SK-N-SH (cell line): ENCODE results near the gene CAMK2N2. TPM values are rescaled to one million over a fixed set of nuclear protein-coding genes. Genes with fewer than 3 reads are reported as not detected.

ENCODE experiments used
- CTCF ChIA-PET: fragments of 300-600, 350-600 bp; formaldehyde crosslinking; extraction: SDS; loops from one replicate; lab custom pipeline; 2021; lab: Yijun Ruan, JAX
- POLR2A ChIA-PET: fragments of 350-600 bp; sonication (Branson Sonifier 250); formaldehyde crosslinking; extraction: SDS; loops from one replicate; lab custom pipeline; 2020; ENCODE audit warnings: antibody characterized with exemption, inconsistent platforms; lab: Yijun Ruan, JAX
- DNase-seq: peaks from one replicate; pipeline ENCODE4 v3.0.0; 2012
- H2AFZ ChIP-seq: fragments of 200-600 bp; sonication (generic); 2 replicates; pipeline ENCODE4 v1.8.1; 2016; ENCODE audit warnings: antibody characterized with exemption, mild to moderate bottlenecking, low read depth
- H3F3A ChIP-seq: fragments of 200-600 bp; sonication (generic); replicated peaks from 2 replicates; pipeline ENCODE3; 2016; ENCODE audit warnings: antibody characterized with exemption, mild to moderate bottlenecking; ENCODE audit not compliant: insufficient read depth
- H3K27ac ChIP-seq, 2 experiments: fragments of 200-500 bp in 1 of 2; fragments of 200-600 bp in 1 of 2; sonication (Bioruptor generic) in 1 of 2; sonication (generic), shearing (Covaris generic) in 1 of 2; 2 replicates each; pipeline versions ENCODE4 v1.5.1 to v1.6.1; 2014 to 2016; ENCODE audit warnings: low read depth in 2 of 2, inconsistent platforms in 1 of 2, low read length in 1 of 2, mild to moderate bottlenecking in 1 of 2, mixed read lengths in 1 of 2
- H3K27me3 ChIP-seq: fragments of 200-600 bp; sonication (generic), shearing (Covaris generic); 2 replicates; pipeline ENCODE4 v1.6.1; 2016; ENCODE audit warnings: mixed run types; ENCODE audit not compliant: insufficient read depth
- H3K36me3 ChIP-seq, 2 experiments: fragments of 200-500 bp in 1 of 2; fragments of 200-600 bp in 1 of 2; sonication (Bioruptor generic) in 1 of 2; sonication (generic) in 1 of 2; replicated peaks in 1 of 2; 2 replicates each; pipeline versions ENCODE3 to v1.5.1; 2014 to 2016; ENCODE audit warnings: low read length in 1 of 2, mild to moderate bottlenecking in 1 of 2; ENCODE audit not compliant: insufficient read depth in 2 of 2, control insufficient read depth in 1 of 2
- H3K4me1 ChIP-seq, 2 experiments: fragments of 200-500 bp in 1 of 2; fragments of 200-600 bp in 1 of 2; sonication (Bioruptor generic) in 1 of 2; sonication (generic), shearing (Covaris generic) in 1 of 2; 2 replicates each; pipeline versions ENCODE4 v1.5.1 to v1.6.1; 2014 to 2016; ENCODE audit warnings: low read depth in 1 of 2, low read length in 1 of 2, mixed run types in 1 of 2; ENCODE audit not compliant: insufficient read depth in 2 of 2, control insufficient read depth in 1 of 2
- H3K4me2 ChIP-seq: fragments of 200-600 bp; sonication (generic), shearing (Covaris generic); 2 replicates; pipeline ENCODE4 v1.6.1; 2017; ENCODE audit warnings: mixed run types
- H3K4me3 ChIP-seq, 2 experiments: fragments of 200-500 bp in 1 of 2; fragments of 200-600 bp in 1 of 2; sonication (Bioruptor generic) in 1 of 2; sonication (generic), shearing (Covaris generic) in 1 of 2; 2 replicates each; pipeline versions ENCODE4 v1.5.1 to v1.8.1; 2014 to 2016; ENCODE audit warnings: low read depth in 2 of 2, inconsistent platforms in 1 of 2, low read length in 1 of 2, mild to moderate bottlenecking in 1 of 2, mixed read lengths in 1 of 2, moderate library complexity in 1 of 2
- H3K79me2 ChIP-seq: fragments of 200-600 bp; sonication (generic); 2 replicates; pipeline ENCODE4 v1.8.1; 2017; ENCODE audit warnings: mild to moderate bottlenecking; ENCODE audit not compliant: insufficient read depth
- H3K9ac ChIP-seq: fragments of 200-600 bp; sonication (generic); 2 replicates; pipeline ENCODE4 v1.6.1; 2017; ENCODE audit warnings: mixed run types
- H3K9me2 ChIP-seq: fragments of 200-600 bp; sonication (generic); 2 replicates; pipeline ENCODE4 v1.6.1; 2017; ENCODE audit warnings: mixed run types
- H3K9me3 ChIP-seq: fragments of 200-600 bp; sonication (generic); 2 replicates; pipeline ENCODE4 v1.6.1; 2017; ENCODE audit warnings: mixed run types, mild to moderate bottlenecking, moderate library complexity
- H4K20me1 ChIP-seq: fragments of 200-600 bp; sonication (generic); 2 replicates; pipeline ENCODE4 v1.6.1; 2017; ENCODE audit warnings: mild to moderate bottlenecking, mixed run types; ENCODE audit not compliant: insufficient read depth
- CTCF ChIP-seq: fragments of 200-600 bp; sonication (generic); IDR thresholded peaks from 2 replicates; pipeline ENCODE4 v1.6.1; 2017; ENCODE audit warnings: antibody characterized with exemption, mild to moderate bottlenecking, moderate library complexity
- FOSL2 ChIP-seq: IDR thresholded peaks from 2 replicates; pipeline ENCODE4 v1.4.0; 2012; ENCODE audit warnings: low read depth, mild to moderate bottlenecking, moderate library complexity, borderline replicate concordance
- FOXJ3 ChIP-seq: sonication (generic); formaldehyde crosslinking; IDR thresholded peaks from 2 replicates; pipeline ENCODE4 v1.5.1; 2020; ENCODE audit warnings: mild to moderate bottlenecking, missing genetic modification reagents
- JUND ChIP-seq: IDR thresholded peaks from 2 replicates; pipeline ENCODE4 v1.4.0; 2012
- MEF2A ChIP-seq: IDR thresholded peaks from 2 replicates; pipeline ENCODE4 v1.4.0; 2012; ENCODE audit warnings: low read depth, borderline replicate concordance
- NFIC ChIP-seq: IDR thresholded peaks from 2 replicates; pipeline ENCODE4 v1.4.0; 2012; ENCODE audit warnings: borderline replicate concordance
- PBX3 ChIP-seq: IDR thresholded peaks from 2 replicates; pipeline ENCODE4; 2012
- SMC3 ChIP-seq: IDR thresholded peaks from 2 replicates; pipeline ENCODE4 v1.6.1; 2012; ENCODE audit warnings: low read depth, low read length, improper control_type of control experiment
- ZBTB33 ChIP-seq: IDR thresholded peaks from 2 replicates; pipeline ENCODE4 v1.4.0; 2012; ENCODE audit warnings: low read depth, borderline replicate concordance
- WGBS: methylation state at CpG from one replicate; pipeline ENCODE4 v1.1.6; 2017; ENCODE audit warnings: low lambda C conversion rate; 5-methylcytosine and 5-hydroxymethylcytosine counted together
- polyA plus RNA-seq, 3 experiments: library from polyadenylated mRNA; depleted of rRNA; stranded (reverse); fragments of >200 nt; gene quantifications; 2 replicates each; pipeline ENCODE4 v1.2.3, GENCODE V29; 2012
- TF ChIP-seq, protein P1 (sequence below): IDR thresholded peaks from 2 replicates; pipeline ENCODE4 v1.4.0; 2012; ENCODE audit warnings: low read depth, borderline replicate concordance
- TF ChIP-seq, protein P2 (sequence below): fragments of 150-350 bp; IDR thresholded peaks from 2 replicates; pipeline ENCODE4 v1.6.1; 2016; ENCODE audit warnings: mild to moderate bottlenecking, low read depth, low read length

CAMK2N2 gene
- polyA plus RNA-seq, 1 of the 3 experiments (the other 2 are of a cell fraction) = 2.2 TPM

- TF ChIP-seq FOXJ3 (CRISPR knock-in tag) (no peak), ZBTB33 (no peak), NFIC (no peak)
Measured at GRCh38 chr3:184235381-184236032, 25.8 kb downstream of the CAMK2N2 start (continued).

- Histone ChIP-seq H3F3A (no peaks in the 10 kb centered on the region), H3K27me3 (peaks cover 21% of the 10 kb centered on the region), H3K4me2 (0 out of 2 replicates have a peak overlapping the region, but pooled peaks have one; percentile 17), H3K79me2 (no peaks in the 10 kb centered on the region), H3K36me3 (no peaks in the 10 kb centered on the region), H4K20me1 (no peaks in the 10 kb centered on the region), H3K9me3 (no peaks in the 10 kb centered on the region), H3K4me3 (no peak overlapping the region), H2AFZ (no peak overlapping the region), H3K27ac (no peak overlapping the region), H3K4me1 (peaks cover 0 to 18% of the 10 kb centered on the region in 2 experiments; a peak in 2 of 4 replicates), H3K9ac (no peak overlapping the region), H3K9me2 (no peaks in the 10 kb centered on the region)
- ChIA-PET CTCF (interaction anchor here (0.6 to 2.6 kb wide), 8 partner anchors 9 to 339 kb away, joined by 3 to 8 read pairs (median 4); partner anchors contain the start of genes ABCC5 and EEF1AKMT4), POLR2A (no interaction called here)
- TF ChIP-seq, protein P1, sequence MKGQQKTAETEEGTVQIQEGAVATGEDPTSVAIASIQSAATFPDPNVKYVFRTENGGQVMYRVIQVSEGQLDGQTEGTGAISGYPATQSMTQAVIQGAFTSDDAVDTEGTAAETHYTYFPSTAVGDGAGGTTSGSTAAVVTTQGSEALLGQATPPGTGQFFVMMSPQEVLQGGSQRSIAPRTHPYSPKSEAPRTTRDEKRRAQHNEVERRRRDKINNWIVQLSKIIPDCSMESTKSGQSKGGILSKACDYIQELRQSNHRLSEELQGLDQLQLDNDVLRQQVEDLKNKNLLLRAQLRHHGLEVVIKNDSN = no peak
- no peak for TF ChIP-seq MEF2A
- TF ChIP-seq, protein P2, sequence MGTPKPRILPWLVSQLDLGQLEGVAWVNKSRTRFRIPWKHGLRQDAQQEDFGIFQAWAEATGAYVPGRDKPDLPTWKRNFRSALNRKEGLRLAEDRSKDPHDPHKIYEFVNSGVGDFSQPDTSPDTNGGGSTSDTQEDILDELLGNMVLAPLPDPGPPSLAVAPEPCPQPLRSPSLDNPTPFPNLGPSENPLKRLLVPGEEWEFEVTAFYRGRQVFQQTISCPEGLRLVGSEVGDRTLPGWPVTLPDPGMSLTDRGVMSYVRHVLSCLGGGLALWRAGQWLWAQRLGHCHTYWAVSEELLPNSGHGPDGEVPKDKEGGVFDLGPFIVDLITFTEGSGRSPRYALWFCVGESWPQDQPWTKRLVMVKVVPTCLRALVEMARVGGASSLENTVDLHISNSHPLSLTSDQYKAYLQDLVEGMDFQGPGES = no peak
- no peak for TF ChIP-seq CTCF
- TF ChIP-seq PBX3 = no peak
- TF ChIP-seq SMC3 = no peak
- no peak for TF ChIP-seq JUND
- no peak for TF ChIP-seq FOSL2
- 83% methylated on average over 10 of the region's 19 CpGs for WGBS
- no peak for DNase-seq
Measured at GRCh38 chr3:184234671-184235380, 26.5 kb downstream of the CAMK2N2 start.
